ENCODE data around the gene MAG.
"Not testable (repeated sequence)": the region's sequence is repeated elsewhere in the genome, so short reads cannot be mapped to it uniquely, and the experiment has no call there.

Gene MAG

GRCh38 chr19:35284153-35285094 lies 7.5 kb upstream of the MAG start:
- no peak for DNase-seq

GRCh38 chr19:35285095-35285449 lies 6.9 kb upstream of the MAG start:
- DNase-seq: no peak

GRCh38 chr19:35285465-35285864 lies 6.5 kb upstream of the MAG start:
- not testable (repeated sequence) for DNase-seq

GRCh38 chr19:35286101-35286500 lies 5.9 kb upstream of the MAG start:
- not testable (repeated sequence) for DNase-seq

- DNase-seq: no peak
Observed at GRCh38 chr19:35287713-35288112, 4.2 kb upstream of the MAG start.

GRCh38 chr19:35288331-35288730 lies 3.6 kb upstream of the MAG start:
- no peak for DNase-seq

GRCh38 chr19:35288906-35289305 lies 3.1 kb upstream of the MAG start:
- DNase-seq: no peak

GRCh38 chr19:35290381-35291127 lies 1.4 kb upstream of the MAG start:
- DNase-seq: no peak

- DNase-seq: no peak
Observed at GRCh38 chr19:35291259-35291658, 702 bp upstream of the MAG start.

- DNase-seq: no peak
Observed at GRCh38 chr19:35292421-35293362, 731 bp downstream of the MAG start.

GRCh38 chr19:35293363-35293739 lies 1.4 kb downstream of the MAG start:
- DNase-seq: no peak

- no peak for DNase-seq
Observed at GRCh38 chr19:35293808-35294207, 1.8 kb downstream of the MAG start.

- DNase-seq: no peak
Observed at GRCh38 chr19:35294328-35294727, 2.4 kb downstream of the MAG start.

GRCh38 chr19:35294859-35295791 lies 3.2 kb downstream of the MAG start:
- DNase-seq: no peak

- DNase-seq: peak; percentile 59
Observed at GRCh38 chr19:35295792-35296462, 4.0 kb downstream of the MAG start.

GRCh38 chr19:35296644-35297514 lies 4.9 kb downstream of the MAG start:
- no peak for DNase-seq

- DNase-seq: no peak
Observed at GRCh38 chr19:35297515-35297848, 5.5 kb downstream of the MAG start.

- DNase-seq: no peak
Observed at GRCh38 chr19:35297922-35298321, 6.0 kb downstream of the MAG start.

GRCh38 chr19:35298561-35298972 lies 6.6 kb downstream of the MAG start:
- DNase-seq: no peak
